Stimulated activated naive CD8-positive, alpha-beta T cell treated with anti-CD3 and anti-CD28 coated beads, Interleukin-15, amount 100 ng/mL, for 72 hours (primary cell): ENCODE data around the gene CDA.

Source experiments
- ATAC-seq: fragments of 150-1000 bp; cut with Tn5 transposase; 2 replicates; pipeline ENCODE4 v1.10.0; 2021; ENCODE audit warnings: mild to moderate bottlenecking, moderate library complexity
- DNase-seq, 2 donors: peaks; one replicate each; pipeline ENCODE4 v3.0.0; 2021 to 2022
- H3K27ac Mint-ChIP-seq, 2 donors: one replicate each; pipeline ENCODE4 v1.8.0; 2022; ENCODE audit warnings: mild to moderate bottlenecking in 2 of 2, mixed read lengths in 2 of 2, moderate library complexity in 2 of 2
- H3K27me3 Mint-ChIP-seq: one replicate; pipeline ENCODE4 v1.8.0; 2022; ENCODE audit warnings: mixed read lengths
- H3K4me1 Mint-ChIP-seq: one replicate; pipeline ENCODE4 v1.8.0; 2022; ENCODE audit warnings: mild to moderate bottlenecking, mixed read lengths
- H3K4me3 Mint-ChIP-seq, 2 donors: one replicate each; pipeline ENCODE4 v1.8.0; 2022; ENCODE audit warnings: mild to moderate bottlenecking in 2 of 2, mixed read lengths in 2 of 2, moderate library complexity in 1 of 2
- H3K9me3 Mint-ChIP-seq, 2 donors: one replicate each; pipeline ENCODE4 v1.8.0; 2022; ENCODE audit warnings: mixed read lengths in 2 of 2

CDA gene

DNA sequence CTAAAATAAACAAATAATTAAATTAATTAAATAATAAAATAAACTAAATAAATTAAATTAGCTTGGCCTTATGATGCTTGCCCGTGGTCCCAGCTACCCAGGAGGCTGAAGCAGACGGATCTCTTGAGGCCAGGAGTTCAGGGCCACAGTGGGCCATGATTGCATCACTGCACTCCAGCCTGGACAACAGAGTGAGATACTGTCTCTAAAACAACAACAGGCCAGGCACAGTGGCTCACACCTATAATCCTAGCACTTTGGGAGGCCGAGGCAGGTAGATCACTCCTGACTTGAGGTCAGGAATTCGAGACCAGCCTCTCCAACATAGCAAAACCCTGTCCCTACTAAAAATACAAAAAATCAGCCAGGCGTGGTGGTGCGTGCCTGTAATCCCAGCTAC, 32.1 kb downstream of the CDA start:
- no peaks in the 10 kb centered on the region for H3K9me3 Mint-ChIP-seq
- H3K27me3 Mint-ChIP-seq, result peaks cover 8% of the 10 kb centered on the region

DNA sequence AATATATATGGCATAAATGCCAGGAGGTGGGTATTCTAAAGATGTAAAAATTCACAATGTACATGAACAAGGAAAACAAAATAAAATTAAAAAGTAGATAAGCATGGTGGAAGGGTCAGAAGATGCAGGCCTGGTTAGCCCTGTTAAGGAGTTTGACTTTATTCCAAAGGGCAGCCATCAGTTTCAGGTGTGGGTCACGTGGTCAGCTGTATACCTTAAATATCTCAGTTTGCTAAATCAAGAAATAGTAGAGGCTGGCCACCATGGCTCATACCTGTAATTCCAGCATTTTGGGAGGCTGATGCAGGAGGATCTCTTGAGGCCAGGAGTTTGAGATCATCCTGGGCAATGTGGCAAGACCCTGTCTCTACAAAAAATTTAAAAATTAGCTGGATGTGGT, 35.8 kb downstream of the CDA start:
- Mint-ChIP-seq H3K4me1 (no peaks in the 10 kb centered on the region), H3K9me3 (peaks cover 4 to 7% of the 10 kb centered on the region in 2 donors), H3K27ac (no peak overlapping the region), H3K4me3 (no peak overlapping the region), H3K27me3 (peaks cover 10% of the 10 kb centered on the region)
- ATAC-seq (no peak), DNase-seq (no peak)

More for the DNA sequence above, 32.1 kb downstream of the CDA start:
- DNase-seq, result no peak
- Mint-ChIP-seq H3K27ac (no peak overlapping the region), H3K4me1 (no peaks in the 10 kb centered on the region), H3K4me3 (no peak overlapping the region)
- no peak for ATAC-seq

DNA sequence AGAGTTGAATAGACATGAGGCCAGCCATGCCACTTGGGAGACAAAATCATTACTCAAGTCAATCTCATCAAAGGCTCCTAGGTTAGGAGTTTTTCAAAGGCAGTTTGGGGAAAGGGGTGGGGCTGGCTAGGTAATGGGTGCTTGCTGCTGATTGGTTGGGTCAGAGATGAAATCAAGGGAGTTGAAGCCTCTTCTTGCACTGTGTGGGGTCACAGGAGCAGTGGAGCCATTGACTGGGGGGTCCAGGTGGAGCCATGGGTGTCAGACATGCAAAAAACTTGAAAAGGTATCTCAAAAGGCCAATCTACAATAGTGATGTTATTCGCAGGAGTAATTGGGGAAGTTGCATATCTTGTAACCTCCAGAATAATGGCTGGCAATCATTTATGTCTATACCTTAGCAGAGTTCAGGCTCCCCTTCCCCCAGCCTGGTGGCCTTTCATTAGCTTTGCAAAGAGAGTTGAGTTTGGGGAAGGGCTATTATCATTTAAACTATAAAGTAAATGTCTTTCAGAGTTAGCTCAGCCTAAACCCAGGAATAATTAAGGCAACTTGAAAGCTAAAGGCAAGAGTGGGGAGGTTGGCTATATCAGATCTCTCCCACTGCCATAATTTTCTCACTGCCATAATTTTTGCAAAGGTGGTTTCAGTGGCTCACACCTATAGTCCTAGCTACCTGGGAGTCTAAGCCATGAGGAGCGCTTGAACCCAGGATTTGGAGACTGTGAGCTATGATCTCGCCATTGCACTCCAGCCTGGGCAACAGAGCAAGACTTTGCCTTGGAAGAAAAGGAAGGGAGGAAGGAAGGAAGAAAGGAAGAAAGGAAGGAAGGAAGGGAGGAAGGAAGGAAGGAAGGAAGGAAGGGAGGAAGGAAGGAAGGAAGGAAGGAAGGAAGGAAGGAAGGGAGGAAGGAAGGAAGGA, 36.5 kb downstream of the CDA start:
- DNase-seq (no peak), ATAC-seq (no peak)
- no peak overlapping the region for H3K27ac Mint-ChIP-seq
- H3K4me3 Mint-ChIP-seq, result no peak overlapping the region
- no peaks in the 10 kb centered on the region for H3K4me1 Mint-ChIP-seq
- peaks cover 4 to 7% of the 10 kb centered on the region in 2 donors for H3K9me3 Mint-ChIP-seq
- H3K27me3 Mint-ChIP-seq, result peaks cover 10% of the 10 kb centered on the region

DNA sequence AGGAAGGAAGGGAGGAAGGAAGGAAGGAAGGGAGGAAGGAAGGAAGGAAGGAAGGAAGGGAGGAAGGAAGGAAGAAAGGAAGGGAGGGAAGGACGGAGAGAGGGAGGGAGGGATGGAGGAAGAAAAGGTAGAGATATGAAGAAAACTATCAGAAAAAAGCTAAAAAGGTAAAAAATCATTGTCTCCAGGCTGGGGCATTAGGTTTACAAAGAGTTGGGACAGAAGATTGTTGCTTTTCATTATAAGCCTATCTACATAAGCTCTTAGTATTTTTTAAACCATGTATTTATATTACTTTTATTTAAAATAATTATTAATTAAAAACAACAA, 37.2 kb downstream of the CDA start:
- H3K27me3 Mint-ChIP-seq, result peaks cover 10% of the 10 kb centered on the region
- H3K4me3 Mint-ChIP-seq, result no peak overlapping the region
- no peaks in the 10 kb centered on the region for H3K4me1 Mint-ChIP-seq
- no peak for DNase-seq
- H3K27ac Mint-ChIP-seq, result no peak overlapping the region
- peaks cover 4 to 7% of the 10 kb centered on the region in 2 donors for H3K9me3 Mint-ChIP-seq
- ATAC-seq, result no peak

DNA sequence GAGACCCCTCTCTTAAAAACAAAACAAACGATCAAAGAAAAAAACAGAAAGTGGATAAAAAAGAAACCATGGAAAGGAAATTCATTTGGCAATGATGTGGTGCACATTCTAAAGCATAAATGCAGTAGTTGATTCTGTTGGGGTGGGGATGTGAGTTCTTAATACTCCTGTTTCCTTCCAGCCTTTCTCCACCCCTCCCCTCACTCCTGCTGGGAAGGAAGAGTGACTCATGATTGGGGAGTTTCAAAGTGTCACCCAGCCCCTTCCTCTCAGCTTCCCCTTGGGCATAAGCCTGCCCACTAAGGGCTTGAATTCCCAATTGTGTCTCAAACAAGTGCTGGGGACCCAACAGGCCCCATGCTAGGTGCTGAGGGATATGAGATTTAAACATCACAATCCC, 37.6 kb downstream of the CDA start:
- no peak for DNase-seq
- no peak overlapping the region for H3K27ac Mint-ChIP-seq
- peaks cover 10% of the 10 kb centered on the region for H3K27me3 Mint-ChIP-seq
- ATAC-seq, result no peak
- H3K4me1 Mint-ChIP-seq, result no peaks in the 10 kb centered on the region
- peaks cover 4 to 7% of the 10 kb centered on the region in 2 donors for H3K9me3 Mint-ChIP-seq
- H3K4me3 Mint-ChIP-seq, result no peak overlapping the region

DNA sequence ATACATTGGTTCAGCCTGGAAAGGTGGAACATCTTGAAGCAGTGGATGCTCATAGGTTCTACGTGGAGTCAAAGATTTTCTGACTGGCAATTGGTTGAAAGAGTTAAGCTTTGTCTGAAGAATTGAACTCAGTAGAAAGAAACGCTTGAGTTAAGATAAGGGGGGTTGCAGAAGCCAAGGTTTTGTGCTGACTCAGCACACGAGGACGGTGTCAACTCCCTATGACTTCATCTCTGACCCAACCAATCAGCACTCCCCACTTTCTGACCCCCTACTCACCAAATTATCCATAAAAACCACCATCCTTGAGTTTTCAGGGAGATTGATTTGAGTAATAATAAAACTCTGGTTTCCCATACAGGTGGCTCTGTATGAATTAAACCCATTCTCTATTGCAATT, 41.8 kb downstream of the CDA start:
- H3K9me3 Mint-ChIP-seq, result peaks cover 4 to 7% of the 10 kb centered on the region in 2 donors
- peaks cover 10% of the 10 kb centered on the region for H3K4me1 Mint-ChIP-seq
- H3K27me3 Mint-ChIP-seq, result peaks cover 10% of the 10 kb centered on the region
- no peak overlapping the region for H3K4me3 Mint-ChIP-seq
- no peak for ATAC-seq
- no peak overlapping the region for H3K27ac Mint-ChIP-seq
- DNase-seq, result no peak

DNA sequence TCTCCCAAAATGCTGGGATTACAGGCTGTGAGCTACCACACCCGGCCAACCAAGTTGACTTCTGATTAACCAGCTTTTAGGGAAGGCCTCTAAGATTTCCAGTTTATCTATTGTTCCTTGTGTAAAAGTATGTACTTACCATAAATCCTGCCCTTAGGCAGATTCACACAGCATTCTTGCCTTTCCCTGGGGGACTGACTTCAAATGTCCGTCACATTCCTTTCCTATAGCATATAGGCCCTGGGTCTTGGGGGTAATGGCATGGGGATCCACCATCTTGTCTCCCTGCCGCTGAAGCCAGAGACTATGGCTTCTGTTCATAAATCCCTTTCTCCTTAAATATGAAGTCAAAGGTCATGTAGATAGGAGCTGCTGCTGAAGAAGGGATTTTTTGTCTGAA, 43.5 kb downstream of the CDA start:
- Mint-ChIP-seq H3K27me3 (peaks cover 10% of the 10 kb centered on the region), H3K4me1 (peaks cover 10% of the 10 kb centered on the region), H3K4me3 (peak overlapping the region in 1 of 2 donors; percentile 63), H3K27ac (no peak overlapping the region), H3K9me3 (peaks cover 4 to 7% of the 10 kb centered on the region in 2 donors)
- no peak for ATAC-seq
- DNase-seq, result no peak

DNA sequence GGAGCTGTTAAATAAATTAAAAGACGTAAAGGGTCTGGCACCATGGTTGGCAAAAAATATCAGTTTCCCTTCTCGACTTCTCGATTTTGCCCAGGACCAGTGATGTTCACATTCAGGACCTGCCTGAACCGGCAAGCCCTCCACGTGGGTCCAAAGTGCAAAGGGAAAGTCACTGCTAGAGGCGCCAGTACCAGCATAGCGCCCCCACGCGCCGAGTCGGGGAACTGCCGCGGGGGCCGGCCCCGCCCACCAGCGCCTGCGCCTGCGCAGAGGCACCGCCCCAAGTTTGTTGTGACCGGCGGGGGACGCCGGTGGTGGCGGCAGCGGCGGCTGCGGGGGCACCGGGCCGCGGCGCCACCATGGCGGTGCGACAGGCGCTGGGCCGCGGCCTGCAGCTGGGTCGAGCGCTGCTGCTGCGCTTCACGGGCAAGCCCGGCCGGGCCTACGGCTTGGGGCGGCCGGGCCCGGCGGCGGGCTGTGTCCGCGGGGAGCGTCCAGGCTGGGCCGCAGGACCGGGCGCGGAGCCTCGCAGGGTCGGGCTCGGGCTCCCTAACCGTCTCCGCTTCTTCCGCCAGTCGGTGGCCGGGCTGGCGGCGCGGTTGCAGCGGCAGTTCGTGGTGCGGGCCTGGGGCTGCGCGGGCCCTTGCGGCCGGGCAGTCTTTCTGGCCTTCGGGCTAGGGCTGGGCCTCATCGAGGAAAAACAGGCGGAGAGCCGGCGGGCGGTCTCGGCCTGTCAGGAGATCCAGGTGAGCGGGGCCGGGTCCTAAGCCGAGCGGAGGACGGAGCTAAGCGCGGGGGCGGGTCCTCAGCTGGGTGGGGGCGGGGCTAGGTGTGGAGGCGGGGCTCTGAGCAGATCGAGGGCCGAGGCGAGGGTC, 44.5 kb downstream of the CDA start, which contains the start of gene PINK1:
Gene PINK1 (plus strand): TSS at position 269 of the 875 bp plus-strand sequence. CDS start 91 bp downstream, at position 360.
- DNase-seq (peak; percentile 88 to 97), ATAC-seq (peak; percentile 93)
- H3K27me3 Mint-ChIP-seq, result peaks cover under 1% of the 10 kb centered on the region
- H3K27ac Mint-ChIP-seq, result peak within 1 kb of the TSS; percentile 84 to 93
- H3K9me3 Mint-ChIP-seq, result peaks cover 4 to 7% of the 10 kb centered on the region in 2 donors
- H3K4me3 Mint-ChIP-seq, result peak within 1 kb of the TSS; percentile 85 to 95
- H3K4me1 Mint-ChIP-seq, result peaks cover 10% of the 10 kb centered on the region

DNA sequence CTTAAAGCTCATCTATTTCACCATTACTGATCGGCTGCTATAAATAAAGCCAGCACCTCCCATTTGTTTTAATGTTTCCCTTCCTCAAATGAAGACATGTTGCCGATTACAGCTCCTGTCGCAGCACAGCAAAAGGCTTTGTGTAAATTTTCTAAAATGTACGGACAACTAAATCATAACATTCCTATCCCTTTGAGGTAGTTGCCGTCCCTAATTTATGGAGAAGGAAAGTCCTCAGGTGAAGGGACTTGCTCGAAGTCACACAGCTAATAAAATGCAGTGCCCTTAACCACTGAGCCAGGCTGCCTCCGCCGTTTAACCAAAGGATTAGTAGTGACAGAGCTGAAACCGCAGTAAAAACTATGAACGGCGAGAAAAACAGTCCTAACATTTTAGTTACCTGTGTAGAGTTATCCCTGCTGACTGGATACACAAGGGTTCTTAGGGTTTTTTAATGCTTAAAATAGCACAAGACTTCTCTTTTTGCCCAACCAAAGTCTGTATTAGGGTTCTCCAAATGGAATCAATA, 45.2 kb downstream of the CDA start:
- peaks cover 10% of the 10 kb centered on the region for H3K4me1 Mint-ChIP-seq
- H3K27me3 Mint-ChIP-seq, result no peaks in the 10 kb centered on the region
- no peak for DNase-seq
- peak; percentile 19 for ATAC-seq
- H3K4me3 Mint-ChIP-seq, result peak overlapping the region; percentile 85 to 95
- peak overlapping the region; percentile 84 to 93 for H3K27ac Mint-ChIP-seq
- peaks cover 2% of the 10 kb centered on the region in 2 donors for H3K9me3 Mint-ChIP-seq

DNA sequence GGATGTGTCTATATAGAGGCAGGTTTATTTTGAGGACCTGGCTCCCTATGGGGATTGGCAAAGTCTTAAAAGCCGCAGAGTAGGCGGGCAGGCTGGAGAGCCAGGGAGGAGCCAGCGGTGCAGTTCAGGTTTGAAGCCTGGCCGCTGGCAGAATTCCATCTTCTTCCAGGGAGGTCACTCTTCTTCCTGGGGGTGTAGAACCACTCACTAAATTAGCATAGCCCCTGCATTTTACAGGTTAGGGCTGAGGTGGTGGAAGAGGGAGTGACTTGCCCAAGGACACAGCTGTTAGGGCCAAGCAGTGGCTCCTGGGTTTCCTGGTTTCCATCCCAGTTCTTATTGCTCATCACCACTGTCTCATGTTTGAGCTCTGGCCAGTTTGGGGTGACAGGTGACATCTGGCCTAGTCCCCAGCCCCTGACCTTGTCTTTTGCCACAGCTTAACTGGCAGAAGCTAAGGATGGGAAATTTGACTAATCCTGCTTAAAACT, 45.7 kb downstream of the CDA start:
- Mint-ChIP-seq H3K27me3 (no peaks in the 10 kb centered on the region), H3K27ac (peak overlapping the region in 1 of 2 donors; percentile 25), H3K9me3 (no peaks in the 10 kb centered on the region), H3K4me3 (peak overlapping the region; percentile 85 to 95), H3K4me1 (peaks cover 10% of the 10 kb centered on the region)
- DNase-seq (peak; percentile 17 to 23), ATAC-seq (peak; percentile 58)

DNA sequence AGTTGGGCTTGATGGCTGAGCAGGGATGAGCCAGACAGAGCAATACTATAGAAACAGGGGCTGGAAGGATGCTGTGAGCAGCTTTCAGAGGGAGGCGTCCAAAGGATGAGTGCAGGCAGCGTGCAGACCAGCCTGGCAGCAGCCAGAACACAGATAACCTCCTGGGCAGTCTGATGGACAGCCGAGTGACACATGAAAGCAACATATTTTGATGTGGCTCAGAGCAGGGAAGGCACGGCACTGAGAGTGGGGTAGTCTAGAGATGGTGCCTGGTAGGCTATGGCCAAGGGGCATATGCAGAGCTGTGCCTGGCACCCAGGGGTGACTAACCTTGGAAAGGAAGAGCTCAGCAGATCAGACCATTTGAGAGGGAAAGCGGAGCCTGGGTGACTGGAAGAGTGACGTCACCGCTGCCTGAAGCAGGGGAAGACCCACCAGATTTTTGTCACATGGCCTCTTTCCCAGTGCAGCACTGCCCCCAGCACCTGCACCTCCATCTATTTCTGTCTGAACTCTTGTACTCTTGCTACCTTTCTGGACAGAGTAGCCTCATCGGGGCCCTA, 48.0 kb downstream of the CDA start:
- no peaks in the 10 kb centered on the region for H3K9me3 Mint-ChIP-seq
- no peak for ATAC-seq
- no peak overlapping the region for H3K4me3 Mint-ChIP-seq
- H3K4me1 Mint-ChIP-seq, result peaks cover 15% of the 10 kb centered on the region
- H3K27me3 Mint-ChIP-seq, result no peaks in the 10 kb centered on the region
- H3K27ac Mint-ChIP-seq, result peak overlapping the region in 1 of 2 donors; percentile 3
- DNase-seq, result no peak

DNA sequence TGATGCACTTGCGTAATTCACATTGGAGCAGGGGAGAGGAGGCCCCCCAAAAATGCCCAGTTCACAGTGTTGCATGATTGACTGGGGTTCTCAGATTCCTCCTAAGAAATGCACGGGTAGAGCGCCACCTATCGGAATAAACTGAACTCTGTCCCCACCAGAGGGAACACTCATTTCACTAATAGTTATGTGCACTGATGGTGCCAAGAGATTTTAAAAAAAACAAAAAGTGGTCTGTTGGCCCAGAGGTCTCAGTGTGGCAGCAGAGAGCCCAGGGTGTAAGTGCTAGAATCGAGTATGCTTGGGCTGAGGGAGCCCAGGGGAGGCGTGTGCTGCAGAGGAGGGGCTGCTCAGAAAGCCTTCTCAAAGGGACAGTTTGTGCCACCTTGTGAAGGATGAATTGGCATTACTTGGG, 51.3 kb downstream of the CDA start:
- Mint-ChIP-seq H3K4me3 (no peak overlapping the region), H3K4me1 (peaks cover 5% of the 10 kb centered on the region), H3K27ac (no peak overlapping the region), H3K27me3 (no peaks in the 10 kb centered on the region), H3K9me3 (no peaks in the 10 kb centered on the region)
- ATAC-seq (peak; percentile 83), DNase-seq (peak; percentile 55 to 63)

DNA sequence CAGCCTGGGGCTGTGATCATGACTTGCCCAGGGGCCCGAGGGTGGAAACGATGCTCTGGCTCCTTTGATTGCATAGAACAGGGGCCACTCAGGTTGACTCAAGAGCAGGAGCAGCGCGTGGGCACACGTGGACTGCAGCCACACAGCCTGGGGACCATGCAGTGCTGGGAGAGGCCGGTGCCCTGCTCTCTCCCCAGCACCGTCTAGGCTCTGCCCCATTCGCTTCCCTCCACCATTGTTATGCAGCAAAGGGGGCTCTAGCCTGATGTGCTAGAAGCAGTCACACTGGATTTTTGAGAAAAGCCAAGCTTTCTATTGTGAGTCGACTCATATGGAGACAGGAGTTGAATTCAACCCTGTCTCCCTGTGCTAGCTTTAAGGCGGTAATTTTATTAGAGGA, 53.1 kb downstream of the CDA start:
- Mint-ChIP-seq H3K27me3 (no peaks in the 10 kb centered on the region), H3K4me1 (peaks cover 5% of the 10 kb centered on the region), H3K27ac (peak overlapping the region in 1 of 2 donors; percentile 7), H3K9me3 (no peaks in the 10 kb centered on the region), H3K4me3 (no peak overlapping the region)
- no peak for ATAC-seq
- no peak for DNase-seq

DNA sequence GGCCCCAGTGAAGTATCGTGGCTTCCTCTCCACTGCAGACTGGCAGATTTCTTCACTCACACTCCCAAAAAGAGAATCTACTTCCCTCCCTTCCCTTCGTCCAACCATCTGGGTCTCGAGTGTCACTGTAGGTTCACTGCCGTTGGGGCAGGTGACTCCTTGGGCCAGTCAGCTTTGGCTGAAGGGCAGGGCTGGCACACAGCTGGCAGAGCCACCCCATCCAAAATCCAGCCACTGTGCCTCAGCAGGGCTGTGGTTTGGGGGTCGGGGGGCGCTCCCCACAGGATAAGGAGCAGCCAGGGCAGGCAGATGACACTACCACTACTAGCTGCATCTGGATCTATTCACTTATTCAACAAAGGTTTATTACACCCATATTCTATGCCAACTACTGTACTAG, 54.2 kb downstream of the CDA start:
- peaks cover 5% of the 10 kb centered on the region for H3K4me1 Mint-ChIP-seq
- no peak overlapping the region for H3K4me3 Mint-ChIP-seq
- DNase-seq, result no peak
- ATAC-seq, result no peak
- no peak overlapping the region for H3K27ac Mint-ChIP-seq
- H3K27me3 Mint-ChIP-seq, result no peaks in the 10 kb centered on the region
- no peaks in the 10 kb centered on the region for H3K9me3 Mint-ChIP-seq

DNA sequence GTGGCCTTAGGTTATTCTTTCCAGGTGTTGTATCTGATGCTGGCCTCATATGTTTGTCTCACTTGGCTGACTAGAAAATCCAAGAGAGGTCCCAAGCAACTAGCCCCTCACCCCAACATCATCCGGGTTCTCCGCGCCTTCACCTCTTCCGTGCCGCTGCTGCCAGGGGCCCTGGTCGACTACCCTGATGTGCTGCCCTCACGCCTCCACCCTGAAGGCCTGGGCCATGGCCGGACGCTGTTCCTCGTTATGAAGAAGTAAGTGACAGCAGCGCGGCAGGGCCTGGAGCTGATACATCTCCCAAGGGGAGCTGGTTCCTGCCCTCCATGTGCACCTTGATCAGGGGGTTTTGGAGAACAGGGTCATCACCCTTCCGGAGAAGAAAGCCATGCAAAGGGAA, 55.5 kb downstream of the CDA start:
- H3K27me3 Mint-ChIP-seq, result no peaks in the 10 kb centered on the region
- DNase-seq (no peak), ATAC-seq (no peak)
- H3K4me1 Mint-ChIP-seq, result peaks cover 5% of the 10 kb centered on the region
- H3K27ac Mint-ChIP-seq, result no peak overlapping the region
- no peaks in the 10 kb centered on the region for H3K9me3 Mint-ChIP-seq
- no peak overlapping the region for H3K4me3 Mint-ChIP-seq
